ENCODE data around the gene PEDS1.

DNA sequence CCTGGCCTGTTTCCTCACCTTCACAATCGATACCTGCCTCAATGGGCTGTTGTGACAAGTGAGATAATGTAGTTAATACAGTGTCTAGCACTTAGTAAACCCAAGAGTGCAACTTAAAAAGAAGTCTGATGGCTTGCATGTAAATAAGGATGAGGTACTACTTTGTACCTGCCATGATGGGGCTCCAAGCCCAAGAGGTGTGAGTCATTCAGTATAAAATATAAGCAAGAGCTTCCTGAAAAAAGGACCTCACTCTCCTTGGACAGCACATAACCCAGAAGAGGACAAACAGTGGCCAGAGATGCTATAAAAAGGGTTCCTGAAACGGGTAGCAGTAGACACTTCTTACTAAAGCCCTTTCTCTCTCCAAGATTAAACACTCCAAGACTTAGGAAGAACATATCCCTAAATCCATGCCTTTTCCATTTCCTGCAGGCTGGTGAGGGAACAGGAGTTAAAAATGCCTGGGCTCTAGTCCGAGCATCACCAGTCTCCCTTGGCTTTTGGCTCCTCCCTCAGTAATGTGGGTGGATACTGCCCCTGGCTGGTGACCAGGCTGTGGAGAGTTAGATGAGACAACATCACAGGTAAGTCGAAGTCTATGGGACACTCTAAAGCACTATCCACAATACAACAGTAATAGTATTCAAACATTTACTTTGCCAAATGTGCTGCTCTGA lies 44.8 kb downstream of the PEDS1 start:
- TF ChIP-seq IRF2 (CRISPR knock-in tag; IDR thresholded peaks at IDR 0.05; ENCODE audit: borderline replicate concordance, low read depth) (no peak), ATF1 (CRISPR knock-in tag; IDR thresholded peaks at IDR 0.05) (no peak), CTCF (IDR thresholded peaks at IDR 0.05) (no peak), FOXJ3 (CRISPR knock-in tag; IDR thresholded peaks at IDR 0.05; ENCODE audit: borderline replicate concordance) (no peak), FOXK1 (CRISPR knock-in tag; IDR thresholded peaks at IDR 0.05) (no peak), ELF4 (CRISPR knock-in tag; IDR thresholded peaks at IDR 0.05; ENCODE audit: low read depth) (no peak), ESRRA (CRISPR knock-in tag; IDR thresholded peaks at IDR 0.05; ENCODE audit: borderline replicate concordance) (no peak)
- TF ChIP-seq, protein P1, sequence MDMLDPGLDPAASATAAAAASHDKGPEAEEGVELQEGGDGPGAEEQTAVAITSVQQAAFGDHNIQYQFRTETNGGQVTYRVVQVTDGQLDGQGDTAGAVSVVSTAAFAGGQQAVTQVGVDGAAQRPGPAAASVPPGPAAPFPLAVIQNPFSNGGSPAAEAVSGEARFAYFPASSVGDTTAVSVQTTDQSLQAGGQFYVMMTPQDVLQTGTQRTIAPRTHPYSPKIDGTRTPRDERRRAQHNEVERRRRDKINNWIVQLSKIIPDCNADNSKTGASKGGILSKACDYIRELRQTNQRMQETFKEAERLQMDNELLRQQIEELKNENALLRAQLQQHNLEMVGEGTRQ (CRISPR knock-in tag; IDR thresholded peaks at IDR 0.05) = no peak
